Measurements from ENCODE around the gene ETS1. TPM values are rescaled to one million over a fixed set of nuclear protein-coding genes. Genes with fewer than 3 reads are reported as not detected.

ETS1 gene
- total RNA-seq, 2 donors from 2014 or later: 52.7 to 68.5 TPM

GRCh38 chr11:128468111-128468510 lies 119.2 kb downstream of the ETS1 start:
- DNase-seq (no peak), ATAC-seq (no peak)
- intact Hi-C loops (cut with DNase I): loop anchor here in 1 of 2 donors (5.0 kb wide), 2 partner anchors 39 to 54 kb away; no protein-coding TSS in a partner anchor

GRCh38 chr11:128467610-128468041 lies 119.7 kb downstream of the ETS1 start:
- peak; percentile 49 for DNase-seq
- intact Hi-C loops (cut with DNase I): loop anchor here in 1 of 2 donors (5.0 kb wide), 2 partner anchors 40 to 55 kb away; no protein-coding TSS in a partner anchor
- ATAC-seq: peak; percentile 12 to 69

GRCh38 chr11:128467041-128467440 lies 120.3 kb downstream of the ETS1 start:
- ATAC-seq (no peak), DNase-seq (no peak)
- intact Hi-C loops (cut with DNase I): loop anchor here in 1 of 2 donors (5.0 kb wide), 2 partner anchors 40 to 55 kb away; no protein-coding TSS in a partner anchor

- ATAC-seq: peak; percentile 34 to 81
- intact Hi-C loops (cut with DNase I): loop anchor here in 1 of 2 donors (5.0 kb wide), 2 partner anchors 41 to 56 kb away; no protein-coding TSS in a partner anchor
Observed at GRCh38 chr11:128465946-128466705, 121.2 kb downstream of the ETS1 start.

GRCh38 chr11:128465531-128465930 lies 121.8 kb downstream of the ETS1 start:
- DNase-seq (no peak), ATAC-seq (no peak)
- intact Hi-C loops (cut with DNase I): loop anchor here in 1 of 2 donors (5.0 kb wide), 2 partner anchors 42 to 57 kb away; no protein-coding TSS in a partner anchor

More at GRCh38 chr11:128465946-128466705, 121.2 kb downstream of the ETS1 start:
- peak; percentile 43 for DNase-seq

- intact Hi-C loops (cut with DNase I): loop anchor here in 1 of 2 donors (5.0 kb wide), 2 partner anchors 42 to 57 kb away; no protein-coding TSS in a partner anchor
- no peak for ATAC-seq
- no peak for DNase-seq
Observed at GRCh38 chr11:128464878-128465450, 122.4 kb downstream of the ETS1 start.

GRCh38 chr11:128463979-128464378 lies 123.4 kb downstream of the ETS1 start:
- ATAC-seq: no peak
- intact Hi-C loops (cut with DNase I): no loop called here
- DNase-seq: no peak

- DNase-seq (peak; percentile 69), ATAC-seq (peak; percentile 70 to 91)
- intact Hi-C loops (cut with DNase I): no loop called here
Observed at GRCh38 chr11:128463371-128463829, 124.0 kb downstream of the ETS1 start.

- intact Hi-C loops (cut with DNase I): no loop called here
- DNase-seq: no peak
- peak in 1 of 2 donors; percentile 1 for ATAC-seq
Observed at GRCh38 chr11:128462922-128463321, 124.4 kb downstream of the ETS1 start.

- intact Hi-C loops (cut with DNase I): no loop called here
- ATAC-seq (no peak), DNase-seq (no peak)
Observed at GRCh38 chr11:128462189-128462588, 125.2 kb downstream of the ETS1 start.

- DNase-seq (no peak), ATAC-seq (no peak)
- intact Hi-C loops (cut with DNase I): no loop called here
Observed at GRCh38 chr11:128458321-128458720, 129.0 kb downstream of the ETS1 start.

GRCh38 chr11:128457874-128458273 lies 129.5 kb downstream of the ETS1 start:
- intact Hi-C loops (cut with DNase I): no loop called here
- no peak for DNase-seq
- no peak for ATAC-seq

- no peak for ATAC-seq
- intact Hi-C loops (cut with DNase I): no loop called here
- DNase-seq: peak; percentile 50
Observed at GRCh38 chr11:128456566-128457268, 130.6 kb downstream of the ETS1 start.

- no peak for DNase-seq
- ATAC-seq: no peak
- intact Hi-C loops (cut with DNase I): no loop called here
Observed at GRCh38 chr11:128455766-128456165, 131.6 kb downstream of the ETS1 start.

GRCh38 chr11:128453444-128454336 lies 133.7 kb downstream of the ETS1 start:
- intact Hi-C loops (cut with DNase I): no loop called here
- DNase-seq (peak; percentile 76), ATAC-seq (peak; percentile 73 to 88)

GRCh38 chr11:128451652-128452470 lies 135.5 kb downstream of the ETS1 start:
- intact Hi-C loops (cut with DNase I): no loop called here
- ATAC-seq: peak; percentile 76 to 88
- DNase-seq: peak; percentile 90

GRCh38 chr11:128450882-128451651 lies 136.3 kb downstream of the ETS1 start:
- DNase-seq: no peak
- ATAC-seq: no peak
- intact Hi-C loops (cut with DNase I): no loop called here
